ENCODE measurements around the gene ATF5.

GRCh38 chr19:49896863-49897621 lies 32.0 kb upstream of the ATF5 start, which contains the start of gene IL4I1:
- TF ChIP-seq CTCF (IDR thresholded peaks at IDR 0.05): no peak
- TF ChIP-seq ZFX (IDR thresholded peaks at IDR 0.05; ENCODE audit: borderline replicate concordance): no peak
